K562 (cell line): ENCODE measurements around the gene NMRK2. TPM values are rescaled to one million over a fixed set of nuclear protein-coding genes. Genes with fewer than 3 reads are reported as not detected.

Source experiments
- ATAC-seq: fragments of 200-7000 bp; cut with Tn5 transposase; 3 replicates; pipeline ENCODE4 v1.9.1; 2020; ENCODE audit warnings: moderate library complexity
- BruUV-seq: library from RNA; stranded (reverse); fragments of 400-500 nt; replicated peaks from 2 replicates; lab custom pipeline; 2021; lab: Mats Ljungman, UMichigan
- CTCF ChIA-PET: fragments of 300-600 bp; formaldehyde crosslinking; extraction: SDS; loops from one replicate; lab custom pipeline; 2021; ENCODE audit warnings: low intra/inter-chr PET ratio; lab: Yijun Ruan, JAX
- POLR2A ChIA-PET: fragments of 300-600, 350-650 bp; sonication (Branson Sonifier 250); formaldehyde crosslinking; extraction: SDS; loops from one replicate; lab custom pipeline; 2021; ENCODE audit warnings: antibody characterized with exemption, inconsistent platforms; lab: Yijun Ruan, JAX
- DNase-seq, 4 experiments: peaks; one replicate each; pipeline versions ENCODE4 v3.0.0 to v3.0.0-alpha.2; 2011 to 2018; ENCODE audit warnings: low spot score in 3 of 4, mixed read lengths in 3 of 4; ENCODE audit errors: extremely low read depth in 1 of 4
- FAIRE-seq: peaks from 2 replicates; lab custom pipeline; 2011; peaks lifted over from hg19 to GRCh38; lab: Jason Lieb, UNC
- H2AFZ ChIP-seq: 2 replicates; pipeline ENCODE4 v1.6.0; 2011; ENCODE audit warnings: low read depth, low read length, control low read depth, inconsistent platforms
- H3K27ac ChIP-seq: fragments of 200-600 bp; 3 replicates; pipeline ENCODE4 v1.8.0; 2011; ENCODE audit warnings: low read depth, mild to moderate bottlenecking, control low read depth, inconsistent platforms, low read length, moderate library complexity, mixed read lengths; ENCODE audit errors: extremely low read depth
- H3K27me3 ChIP-seq, 2 experiments: fragments of 300-600 bp in 1 of 2; 2 replicates in 1 of 2; 3 replicates in 1 of 2; pipeline versions ENCODE4 v1.6.0 to v1.8.0; 2011; ENCODE audit warnings: inconsistent platforms in 2 of 2, low read length in 2 of 2, mild to moderate bottlenecking in 1 of 2, mixed read lengths in 1 of 2, moderate library complexity in 1 of 2; ENCODE audit not compliant: control insufficient read depth in 2 of 2, insufficient read depth in 2 of 2
- H3K36me3 ChIP-seq: fragments of 300-600 bp; 3 replicates; pipeline ENCODE4 v1.8.0; 2011; ENCODE audit warnings: mild to moderate bottlenecking, low read length, inconsistent platforms; ENCODE audit not compliant: control insufficient read depth, insufficient read depth
- H3K4me1 ChIP-seq, 2 experiments: fragments of 200-600 bp in 1 of 2; replicated peaks in 1 of 2; 2 replicates in 1 of 2; 3 replicates in 1 of 2; pipeline versions ENCODE4 v1.5.1 to v1.8.0; 2011; ENCODE audit warnings: inconsistent platforms in 2 of 2, low read length in 2 of 2, mild to moderate bottlenecking in 1 of 2, mixed read lengths in 1 of 2, moderate library complexity in 1 of 2; ENCODE audit not compliant: control insufficient read depth in 2 of 2, insufficient read depth in 2 of 2
- H3K4me2 ChIP-seq: 2 replicates; pipeline ENCODE4 v1.6.1; 2011; ENCODE audit warnings: low read length, control low read depth, inconsistent platforms, mixed read lengths; ENCODE audit not compliant: insufficient read depth
- H3K4me3 ChIP-seq: fragments of 200-600 bp; sonication (generic), shearing (Covaris generic); 2 replicates; pipeline ENCODE4 v1.5.1; 2016; ENCODE audit warnings: control low read depth, inconsistent platforms
- H3K79me2 ChIP-seq: fragments of 200-600 bp; 3 replicates; pipeline ENCODE4 v1.8.0; 2011; ENCODE audit warnings: low read length, inconsistent platforms; ENCODE audit not compliant: control insufficient read depth, insufficient read depth
- H3K9ac ChIP-seq, 2 experiments: 2 replicates each; pipeline versions ENCODE4 v1.6.0 to v1.6.1; 2011; ENCODE audit warnings: low read depth in 2 of 2, low read length in 2 of 2, control low read depth in 1 of 2, inconsistent platforms in 1 of 2, mild to moderate bottlenecking in 1 of 2, mixed read lengths in 1 of 2; ENCODE audit not compliant: insufficient read depth in 1 of 2
- H3K9me1 ChIP-seq: one replicate; pipeline ENCODE4 v1.6.0; 2011; ENCODE audit warnings: inconsistent platforms, mild to moderate bottlenecking, low read length, moderate library complexity; ENCODE audit not compliant: control insufficient read depth, insufficient read depth
- H3K9me3 ChIP-seq: replicated peaks from 2 replicates; pipeline ENCODE4 v1.5.1; 2011; ENCODE audit warnings: low read depth, low read length, inconsistent platforms; ENCODE audit not compliant: control insufficient read depth, insufficient read depth
- H4K20me1 ChIP-seq: replicated peaks from 2 replicates; pipeline ENCODE4 v1.6.1; 2011; ENCODE audit warnings: low read length, inconsistent platforms, mixed read lengths; ENCODE audit not compliant: control insufficient read depth, insufficient read depth
- BRCA1 ChIP-seq, 2 experiments: fragments of 450-650 bp in 1 of 2; sonication (generic) in 1 of 2; formaldehyde crosslinking in 1 of 2; IDR thresholded peaks; 2 replicates each; pipeline versions ENCODE4 v1.5.0 to v1.6.1; 2017 to 2020; ENCODE audit warnings: mild to moderate bottlenecking in 1 of 2, missing genetic modification reagents in 1 of 2
- FOXA3 ChIP-seq, 2 experiments: fragments of 450-650 bp in 1 of 2; sonication (generic) in 1 of 2; formaldehyde crosslinking; IDR thresholded peaks in 1 of 2; conservative IDR thresholded peaks in 1 of 2; 2 replicates each; pipeline versions ENCODE4 v1.4.0 to v1.8.0; 2020 to 2022; ENCODE audit warnings: mild to moderate bottlenecking in 2 of 2, missing genetic modification reagents in 1 of 2
- PHB2 ChIP-seq: fragments of 450-650 bp; IDR thresholded peaks from 2 replicates; pipeline ENCODE4 v1.6.1; 2017; ENCODE audit warnings: low read depth
- PPARD ChIP-seq: fragments of 250-450 bp; sonication (Bioruptor Pico); IDR thresholded peaks from 2 replicates; pipeline ENCODE4 v1.8.0; 2022; ENCODE audit warnings: inconsistent platforms, mild to moderate bottlenecking, moderate library complexity
- RCOR1 ChIP-seq, 2 experiments: IDR thresholded peaks; 2 replicates each; pipeline ENCODE4 v1.6.1; 2012; ENCODE audit warnings: low read depth in 2 of 2, low read length in 2 of 2, borderline replicate concordance in 1 of 2, improper control_type of control experiment in 1 of 2
- STAG1 ChIP-seq: sonication (generic); formaldehyde crosslinking; IDR thresholded peaks from 2 replicates; pipeline ENCODE4 v1.5.0; 2020; ENCODE audit warnings: missing genetic modification reagents, borderline replicate concordance
- STAT5B ChIP-seq: fragments of 250-450 bp; sonication (Bioruptor Pico); IDR thresholded peaks from 2 replicates; pipeline ENCODE4 v1.8.0; 2021; ENCODE audit warnings: mild to moderate bottlenecking, inconsistent platforms
- TOE1 ChIP-seq, 2 experiments: fragments of 450-650 bp in 1 of 2; sonication (generic) in 1 of 2; formaldehyde crosslinking in 1 of 2; IDR thresholded peaks; 2 replicates each; pipeline versions ENCODE4 v1.7.1 to v1.8.0; 2016 to 2022; ENCODE audit warnings: borderline replicate concordance in 2 of 2, mild to moderate bottlenecking in 2 of 2, antibody characterized with exemption in 1 of 2, inconsistent platforms in 1 of 2, low read depth in 1 of 2, missing genetic modification reagents in 1 of 2, moderate library complexity in 1 of 2
- YBX1 ChIP-seq: fragments of 450-650 bp; IDR thresholded peaks from 2 replicates; pipeline ENCODE4 v1.7.1; 2016; ENCODE audit warnings: mild to moderate bottlenecking
- ZNF12 ChIP-seq: sonication (generic); formaldehyde crosslinking; IDR thresholded peaks from 2 replicates; pipeline ENCODE4 v1.4.0; 2020; ENCODE audit warnings: mild to moderate bottlenecking, missing genetic modification reagents
- ZNF232 ChIP-seq: sonication (generic); formaldehyde crosslinking; IDR thresholded peaks from 2 replicates; pipeline ENCODE4 v1.8.0; 2022; ENCODE audit warnings: mild to moderate bottlenecking, missing genetic modification reagents
- ZNF561 ChIP-seq: fragments of 450-650 bp; formaldehyde crosslinking; conservative IDR thresholded peaks from 2 replicates; pipeline ENCODE4 v1.4.0; 2020; ENCODE audit warnings: mild to moderate bottlenecking, moderate library complexity
- WGBS: fragments of 100-300 bp; shearing (Covaris generic); methylation state at CpG from one replicate; pipeline ENCODE4 v1.1.6; 2016; ENCODE audit warnings: low coverage, mixed read lengths; ENCODE audit not compliant: insufficient coverage; ENCODE audit errors: missing lambda C conversion rate; 5-methylcytosine and 5-hydroxymethylcytosine counted together
- in situ Hi-C: fragments of 300-500 bp; cut with MboI; formaldehyde crosslinking; loops from 4 replicates; pipeline ENCODE4 v1.15.0; 2018; ENCODE audit warnings: inconsistent platforms, mixed read lengths
- intact Hi-C: fragments of 100-400 bp; cut with micrococcal nuclease; formaldehyde crosslinking; loops from 2 replicates; pipeline ENCODE4 v1.14.2; 2022
- polyA plus RNA-seq, 8 experiments: library from polyadenylated mRNA; depleted of rRNA in 4 of 8; stranded (reverse) in 5 of 8; unstranded in 3 of 8; fragments of >200 nt; fragmentation: Nextera tagmentation in 2 of 8; fragmentation: Illumina TruSeq in 1 of 8; extraction: Ambion mirVana in 2 of 8; extraction: Trizol in 1 of 8; gene quantifications; 2 replicates each; pipeline versions ENCODE4 v1.2.1 to v1.2.3, GENCODE V29; 2011 to 2014; ENCODE audit warnings: inconsistent platforms in 1 of 8, missing spikeins in 1 of 8
- total RNA-seq, 7 experiments: library from RNA; depleted of rRNA in 6 of 7; stranded (reverse); fragments of >200 nt in 6 of 7; fragmentation: Illumina TruSeq in 2 of 7; extraction: Trizol in 2 of 7; gene quantifications; 2 replicates each; pipeline versions ENCODE4 v1.2.1 to v1.2.3, GENCODE V29; 2011 to 2021; ENCODE audit warnings: low replicate concordance in 1 of 7
- TF ChIP-seq, protein P1 (sequence below), 2 experiments: fragments of 450-650 bp; conservative IDR thresholded peaks; 2 replicates each; pipeline ENCODE4 v1.6.1; 2017; ENCODE audit warnings: mild to moderate bottlenecking in 2 of 2, moderate library complexity in 2 of 2
- TF ChIP-seq, protein P2 (sequence below): sonication (generic); formaldehyde crosslinking; IDR thresholded peaks from 2 replicates; pipeline ENCODE4 v1.8.0; 2023; ENCODE audit warnings: mild to moderate bottlenecking, missing genetic modification reagents
- TF ChIP-seq, protein P3 (sequence below): sonication (generic); formaldehyde crosslinking; IDR thresholded peaks from 2 replicates; pipeline ENCODE4 v1.8.0; 2022; ENCODE audit warnings: mild to moderate bottlenecking, low read depth, missing genetic modification reagents

NMRK2 gene
- total and polyA plus RNA-seq, 9 of the 15 experiments (the other 6 are each of a cell fraction or from before 2014, with no cell fraction given), result not detected

DNA sequence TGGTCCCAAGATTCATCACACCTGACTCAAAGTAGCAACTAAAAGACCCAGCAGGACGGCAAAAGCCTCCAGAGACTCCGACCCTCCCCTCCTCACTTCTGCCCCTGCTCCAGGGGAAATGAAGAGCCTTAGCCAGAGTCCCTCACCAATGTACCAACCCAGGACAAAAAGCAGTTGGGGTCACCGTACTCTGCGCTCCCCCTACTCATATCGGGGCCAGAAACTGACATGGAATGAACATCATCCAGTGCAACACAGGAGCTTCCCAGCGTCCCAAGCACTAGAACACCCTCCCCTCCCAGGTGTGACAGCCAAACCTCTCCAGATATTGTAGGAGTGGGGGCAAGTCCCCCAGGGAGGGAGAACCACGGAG is 50.7 kb downstream of the NMRK2 start:
- FAIRE-seq (no peak), DNase-seq (peak in 2 of 4 experiments; percentile 28 to 32), ATAC-seq (no peak)
- Histone ChIP-seq H3K79me2 (peaks cover 67% of the 10 kb centered on the region), H3K4me1 (peaks cover 25 to 70% of the 10 kb centered on the region in 2 experiments; a peak in 4 of 5 replicates), H3K27me3 (no peaks in the 10 kb centered on the region), H3K27ac (peak overlapping the region; percentile 99), H3K4me2 (peak overlapping the region; percentile 100), H3K9me1 (peaks cover 22% of the 10 kb centered on the region), H4K20me1 (peaks cover 63% of the 10 kb centered on the region), H2AFZ (no peak overlapping the region), H3K4me3 (peak overlapping the region; percentile 99), H3K9me3 (no peaks in the 10 kb centered on the region), H3K9ac (peak overlapping the region; percentile 97 to 100), H3K36me3 (peaks cover 66% of the 10 kb centered on the region)
- ChIA-PET CTCF (no interaction called here), POLR2A (interaction anchor here (0.6 to 9.7 kb wide), 12 partner anchors 8 to 419 kb away, joined by 3 to 215 read pairs (median 4); partner anchors contain the start of genes CHAF1A, DAPK3, GIPC3 and MRPL54)
- intact Hi-C loops (no loop called here), in situ Hi-C loops (loop anchor here (5.0 kb wide), 1 partner anchor 219 kb away; no protein-coding TSS in a partner anchor)
- whole genome bisulfite sequencing, result 35% methylated on average over 7 of the region's 7 CpGs
- BruUV-seq, result no TSS peak
- TF ChIP-seq BRCA1 (IDR thresholded peaks at IDR 0.05) (no peak), BRCA1 (CRISPR knock-in tag; IDR thresholded peaks at IDR 0.05) (no peak), PPARD (CRISPR knock-in tag) (no peak), FOXA3 (CRISPR knock-in tag; conservative IDR thresholded peaks at IDR 0.05 in 1 of 2, IDR thresholded peaks at IDR 0.05 in 1 of 2) (no peak), RCOR1 (IDR thresholded peaks at IDR 0.05; ENCODE audit: borderline replicate concordance in 1 of 2, low read depth in 2 of 2, low read length in 2 of 2) (no peak), PHB2 (no peak), YBX1 (no peak), ZNF232 (CRISPR knock-in tag) (no peak), STAG1 (CRISPR knock-in tag) (0 out of 2 replicates have a peak, but pooled peaks have one; percentile 13), ZNF12 (no peak), STAT5B (CRISPR knock-in tag) (no peak), TOE1 (IDR thresholded peaks at IDR 0.05; ENCODE audit: borderline replicate concordance) (no peak), TOE1 (CRISPR knock-in tag; IDR thresholded peaks at IDR 0.05; ENCODE audit: borderline replicate concordance, low read depth) (peak; percentile 7; the same call in 1 of the 2 replicates), ZNF561 (no peak)
- TF ChIP-seq, protein P1, sequence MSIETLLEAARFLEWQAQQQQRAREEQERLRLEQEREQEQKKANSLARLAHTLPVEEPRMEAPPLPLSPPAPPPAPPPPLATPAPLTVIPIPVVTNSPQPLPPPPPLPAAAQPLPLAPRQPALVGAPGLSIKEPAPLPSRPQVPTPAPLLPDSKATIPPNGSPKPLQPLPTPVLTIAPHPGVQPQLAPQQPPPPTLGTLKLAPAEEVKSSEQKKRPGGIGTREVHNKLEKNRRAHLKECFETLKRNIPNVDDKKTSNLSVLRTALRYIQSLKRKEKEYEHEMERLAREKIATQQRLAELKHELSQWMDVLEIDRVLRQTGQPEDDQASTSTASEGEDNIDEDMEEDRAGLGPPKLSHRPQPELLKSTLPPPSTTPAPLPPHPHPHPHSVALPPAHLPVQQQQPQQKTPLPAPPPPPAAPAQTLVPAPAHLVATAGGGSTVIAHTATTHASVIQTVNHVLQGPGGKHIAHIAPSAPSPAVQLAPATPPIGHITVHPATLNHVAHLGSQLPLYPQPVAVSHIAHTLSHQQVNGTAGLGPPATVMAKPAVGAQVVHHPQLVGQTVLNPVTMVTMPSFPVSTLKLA (conservative IDR thresholded peaks at IDR 0.05), result no peak
- TF ChIP-seq, protein P2, sequence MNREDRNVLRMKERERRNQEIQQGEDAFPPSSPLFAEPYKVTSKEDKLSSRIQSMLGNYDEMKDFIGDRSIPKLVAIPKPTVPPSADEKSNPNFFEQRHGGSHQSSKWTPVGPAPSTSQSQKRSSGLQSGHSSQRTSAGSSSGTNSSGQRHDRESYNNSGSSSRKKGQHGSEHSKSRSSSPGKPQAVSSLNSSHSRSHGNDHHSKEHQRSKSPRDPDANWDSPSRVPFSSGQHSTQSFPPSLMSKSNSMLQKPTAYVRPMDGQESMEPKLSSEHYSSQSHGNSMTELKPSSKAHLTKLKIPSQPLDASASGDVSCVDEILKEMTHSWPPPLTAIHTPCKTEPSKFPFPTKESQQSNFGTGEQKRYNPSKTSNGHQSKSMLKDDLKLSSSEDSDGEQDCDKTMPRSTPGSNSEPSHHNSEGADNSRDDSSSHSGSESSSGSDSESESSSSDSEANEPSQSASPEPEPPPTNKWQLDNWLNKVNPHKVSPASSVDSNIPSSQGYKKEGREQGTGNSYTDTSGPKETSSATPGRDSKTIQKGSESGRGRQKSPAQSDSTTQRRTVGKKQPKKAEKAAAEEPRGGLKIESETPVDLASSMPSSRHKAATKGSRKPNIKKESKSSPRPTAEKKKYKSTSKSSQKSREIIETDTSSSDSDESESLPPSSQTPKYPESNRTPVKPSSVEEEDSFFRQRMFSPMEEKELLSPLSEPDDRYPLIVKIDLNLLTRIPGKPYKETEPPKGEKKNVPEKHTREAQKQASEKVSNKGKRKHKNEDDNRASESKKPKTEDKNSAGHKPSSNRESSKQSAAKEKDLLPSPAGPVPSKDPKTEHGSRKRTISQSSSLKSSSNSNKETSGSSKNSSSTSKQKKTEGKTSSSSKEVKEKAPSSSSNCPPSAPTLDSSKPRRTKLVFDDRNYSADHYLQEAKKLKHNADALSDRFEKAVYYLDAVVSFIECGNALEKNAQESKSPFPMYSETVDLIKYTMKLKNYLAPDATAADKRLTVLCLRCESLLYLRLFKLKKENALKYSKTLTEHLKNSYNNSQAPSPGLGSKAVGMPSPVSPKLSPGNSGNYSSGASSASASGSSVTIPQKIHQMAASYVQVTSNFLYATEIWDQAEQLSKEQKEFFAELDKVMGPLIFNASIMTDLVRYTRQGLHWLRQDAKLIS (CRISPR knock-in tag), result peak; percentile 83; the same call in 1 of the 2 replicates
- TF ChIP-seq, protein P3, sequence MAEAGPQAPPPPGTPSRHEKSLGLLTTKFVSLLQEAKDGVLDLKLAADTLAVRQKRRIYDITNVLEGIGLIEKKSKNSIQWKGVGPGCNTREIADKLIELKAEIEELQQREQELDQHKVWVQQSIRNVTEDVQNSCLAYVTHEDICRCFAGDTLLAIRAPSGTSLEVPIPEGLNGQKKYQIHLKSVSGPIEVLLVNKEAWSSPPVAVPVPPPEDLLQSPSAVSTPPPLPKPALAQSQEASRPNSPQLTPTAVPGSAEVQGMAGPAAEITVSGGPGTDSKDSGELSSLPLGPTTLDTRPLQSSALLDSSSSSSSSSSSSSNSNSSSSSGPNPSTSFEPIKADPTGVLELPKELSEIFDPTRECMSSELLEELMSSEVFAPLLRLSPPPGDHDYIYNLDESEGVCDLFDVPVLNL (CRISPR knock-in tag), result no peak
